NCI-H748 treated with DMSO at 0.1 percent for 48 hours (cell line): ENCODE results near the gene ABI3.

ENCODE experiments used
- DNase-seq: peaks from one replicate; lab custom pipeline; 2025; lab: John Stamatoyannopoulos, UW

Gene ABI3

GRCh38 chr17:49197346-49197998, 13.0 kb upstream of the ABI3 start:
- DNase-seq: no peak

GRCh38 chr17:49198211-49198610, 12.3 kb upstream of the ABI3 start:
- DNase-seq: no peak

DNA sequence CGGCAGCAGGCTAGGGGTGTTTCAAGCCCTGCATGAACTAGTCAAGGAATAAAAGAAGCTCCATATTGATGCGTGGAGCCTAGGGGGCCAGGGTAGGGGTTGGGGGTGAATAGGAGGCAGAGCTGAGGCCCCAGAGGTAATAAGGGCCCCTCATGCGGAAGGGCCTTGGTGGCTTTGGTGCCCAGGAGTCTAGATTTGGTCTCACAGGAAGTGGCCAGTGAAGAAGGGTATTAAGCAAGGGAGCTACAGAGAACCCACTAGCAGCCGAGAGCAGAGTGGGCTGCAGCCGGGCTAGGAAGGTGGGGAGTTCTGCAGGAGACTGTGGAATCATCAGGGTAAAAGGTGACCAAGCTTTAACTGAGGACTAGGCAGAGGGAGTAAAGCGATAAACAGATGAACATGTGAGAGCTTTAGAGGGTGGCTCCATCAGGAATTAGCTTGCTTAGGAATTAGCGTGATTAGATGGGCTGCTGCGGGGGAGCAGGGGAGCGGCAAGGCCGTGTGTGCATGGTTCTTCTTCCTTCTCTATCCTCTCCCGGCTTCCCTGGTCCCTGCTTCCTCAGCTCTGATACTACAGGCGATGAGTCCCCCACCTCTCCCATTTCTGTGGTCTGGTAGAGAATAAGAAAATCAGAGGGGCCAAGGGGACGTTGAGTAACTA, 10.0 kb upstream of the ABI3 start:
- DNase-seq: no peak

DNA sequence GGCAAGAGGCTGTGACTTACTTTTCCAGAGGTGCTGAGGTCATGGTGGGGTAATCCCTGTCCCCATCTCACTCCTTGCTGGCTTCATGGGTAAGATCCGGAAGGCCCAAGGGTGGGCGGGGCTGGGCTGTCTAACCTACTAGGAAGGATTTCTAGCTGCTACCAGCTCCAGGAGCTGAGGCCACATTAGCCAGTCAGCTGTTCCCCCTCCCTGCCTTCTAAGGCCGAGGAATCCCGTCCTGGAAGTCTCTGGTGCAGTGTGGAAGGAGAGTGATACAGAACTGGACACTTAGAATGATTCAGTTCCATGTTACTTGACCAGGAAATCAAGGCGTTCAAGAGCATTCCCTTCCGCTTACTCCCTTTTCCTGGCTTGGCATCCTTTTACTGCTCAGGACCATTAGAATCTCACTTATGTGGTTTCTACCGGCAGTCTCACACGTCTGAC, 9.0 kb upstream of the ABI3 start:
- DNase-seq: no peak

DNA sequence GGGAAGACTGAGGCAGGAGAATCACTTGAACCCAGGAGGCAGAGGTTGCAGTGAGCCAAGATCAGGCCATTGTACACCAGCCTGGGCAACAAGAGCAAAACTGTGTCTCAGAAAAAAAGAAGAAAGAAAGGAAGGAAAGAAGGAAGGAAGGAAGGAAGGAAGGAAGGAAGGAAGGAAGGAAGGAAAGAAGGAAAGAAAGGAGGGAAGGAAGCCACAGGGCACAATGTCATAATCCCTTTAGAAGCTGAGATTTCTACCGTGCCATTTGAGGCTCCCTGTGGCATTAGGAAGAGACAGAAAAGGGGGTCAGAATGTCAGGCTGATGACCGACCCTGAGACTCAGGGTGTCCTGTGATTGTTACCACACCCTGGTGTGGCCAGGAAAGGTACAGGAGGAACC, 6.7 kb upstream of the ABI3 start:
- no peak for DNase-seq

- DNase-seq: no peak
These were observed 6.0 kb upstream of the ABI3 start for GRCh38 chr17:49204516-49204915.

DNA sequence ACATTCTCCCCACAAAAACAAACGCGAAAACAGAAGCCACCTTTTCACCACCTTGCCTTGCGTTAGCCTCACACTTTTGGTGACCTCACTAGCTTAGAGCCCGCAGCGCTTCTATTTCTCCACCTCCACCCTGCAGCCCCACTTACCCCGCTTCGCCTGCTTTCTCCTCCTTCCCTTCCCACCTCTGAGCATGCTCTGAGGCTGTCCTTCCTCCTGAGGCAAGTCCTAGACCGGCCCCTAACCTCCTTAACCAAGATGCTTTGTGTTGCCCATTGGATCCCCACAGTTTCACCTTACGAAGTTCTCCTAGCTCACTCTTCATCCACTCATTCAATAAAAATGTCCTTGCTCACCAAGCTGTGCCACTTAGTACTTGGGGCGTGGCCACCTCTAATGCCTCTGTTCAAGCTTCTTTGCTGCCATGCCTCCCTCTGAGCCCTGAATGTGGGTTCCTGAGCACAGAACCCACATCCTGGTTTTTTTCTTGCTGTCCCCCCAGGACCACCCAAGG, 1.4 kb upstream of the ABI3 start:
- DNase-seq: no peak

- no peak for DNase-seq
These were observed 2.9 kb downstream of the ABI3 start for GRCh38 chr17:49213399-49213798.

DNA sequence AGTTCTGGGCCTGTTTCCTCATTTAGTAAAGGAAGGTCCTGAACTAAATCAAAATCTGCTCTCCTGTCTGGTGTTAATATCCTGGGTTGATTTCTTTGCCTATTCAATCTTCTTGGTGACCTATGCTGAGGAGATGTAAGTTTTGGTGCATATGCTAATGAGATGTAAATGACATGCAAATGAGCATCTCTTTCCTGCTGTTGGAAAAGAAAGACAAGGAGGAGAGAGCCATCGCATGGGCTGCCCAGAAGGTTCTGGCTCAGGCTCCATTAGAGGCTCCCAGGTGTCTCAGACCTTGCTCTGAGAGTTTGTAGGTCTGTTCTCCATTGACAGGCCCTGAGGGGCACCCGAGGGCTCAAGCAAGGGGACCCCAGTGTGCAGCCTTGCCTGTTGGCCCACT, 3.3 kb downstream of the ABI3 start:
- DNase-seq: no peak

- DNase-seq: no peak
These were observed 4.3 kb downstream of the ABI3 start for GRCh38 chr17:49214676-49215360.

- DNase-seq: no peak
These were observed 6.0 kb downstream of the ABI3 start for GRCh38 chr17:49216482-49216881.

- DNase-seq: no peak
These were observed 6.6 kb downstream of the ABI3 start for GRCh38 chr17:49216953-49217650.

DNA sequence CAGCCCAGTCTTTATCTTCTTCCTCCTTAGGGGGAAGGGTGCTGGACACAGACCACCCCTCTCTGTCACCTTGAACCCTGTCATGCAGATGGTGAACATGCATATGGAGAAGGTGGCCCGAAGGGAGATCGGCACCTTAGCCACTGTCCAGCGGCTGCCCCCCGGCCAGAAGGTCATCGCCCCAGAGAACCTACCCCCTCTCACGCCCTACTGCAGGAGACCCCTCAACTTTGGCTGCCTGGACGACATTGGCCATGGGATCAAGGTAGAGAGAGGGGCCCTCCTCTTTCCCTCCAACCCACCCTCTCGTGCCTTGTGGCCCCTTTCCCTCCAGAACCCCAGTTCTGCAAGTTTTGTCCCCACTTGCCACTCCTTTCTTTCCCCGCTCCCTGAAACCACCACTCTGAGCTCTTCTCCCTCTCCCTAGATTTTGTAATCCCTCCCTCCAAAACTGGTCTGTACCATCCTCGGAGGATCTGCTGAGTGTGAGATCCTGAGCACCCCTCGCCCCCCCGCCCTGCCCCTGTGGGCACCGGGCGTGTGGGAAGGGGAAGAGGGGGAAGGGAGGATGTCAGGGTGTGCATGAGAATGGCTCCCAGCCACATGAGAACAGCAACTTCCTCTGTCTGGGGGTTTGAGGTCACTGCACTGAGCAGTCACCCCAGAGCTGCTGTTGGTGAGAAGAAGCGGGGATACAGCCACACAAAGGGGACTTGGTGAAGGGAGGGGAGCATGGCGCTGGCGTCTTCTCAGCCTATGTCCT, 7.3 kb downstream of the ABI3 start:
- no peak for DNase-seq

- DNase-seq: no peak
These were observed 8.7 kb downstream of the ABI3 start for GRCh38 chr17:49218941-49219913.

GRCh38 chr17:49219987-49220386, 9.5 kb downstream of the ABI3 start:
- no peak for DNase-seq

DNA sequence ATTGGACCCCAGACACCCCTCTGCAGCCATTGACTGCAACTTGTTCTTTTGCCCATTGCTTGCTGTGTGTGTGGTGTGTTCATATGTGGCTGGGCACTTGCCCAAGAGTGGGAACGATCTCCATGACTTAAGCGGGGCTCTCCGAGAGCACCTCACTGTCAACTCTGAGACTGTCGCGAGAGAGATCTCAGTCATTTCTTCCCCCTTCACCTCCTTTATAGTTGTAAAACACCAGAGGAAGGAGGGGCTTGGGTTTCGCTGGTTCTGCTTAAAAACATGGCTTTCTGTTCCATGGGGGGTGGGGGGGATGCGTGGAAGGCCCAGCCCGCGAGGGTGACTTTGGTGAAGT, 12.6 kb downstream of the ABI3 start:
- DNase-seq: no peak

DNA sequence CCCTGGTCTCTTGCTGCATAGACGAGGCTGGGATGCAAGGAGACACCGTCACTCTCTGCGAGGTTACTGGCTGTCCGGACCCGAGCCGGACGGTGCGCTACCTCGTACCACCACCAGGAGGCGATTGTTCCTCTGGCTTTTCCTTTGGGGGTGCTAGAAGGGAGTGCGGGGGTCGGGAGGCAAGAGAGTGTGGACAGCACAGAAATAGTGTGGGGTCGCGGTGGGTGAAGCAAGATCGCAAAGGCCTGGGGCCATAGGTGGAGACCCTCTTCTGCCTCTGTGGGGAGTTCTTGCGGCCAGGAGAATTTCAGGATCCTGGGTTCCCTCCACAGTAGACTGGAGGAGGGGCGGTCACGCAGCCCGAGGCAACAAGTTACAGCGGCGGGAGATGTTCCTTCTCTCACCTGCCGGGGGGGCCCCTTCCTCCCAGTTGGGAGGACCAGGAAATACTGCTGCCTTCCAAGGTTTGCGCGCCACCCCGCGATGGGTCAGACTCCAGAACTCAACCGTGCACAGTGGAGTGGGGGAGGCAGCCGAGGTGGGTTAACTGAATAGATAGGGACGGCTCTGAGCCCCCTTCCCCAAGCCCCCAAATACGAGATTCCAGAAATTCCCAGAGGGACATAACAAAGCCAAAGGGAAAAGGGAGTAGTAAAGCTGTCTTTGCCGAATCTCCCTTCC, 13.2 kb downstream of the ABI3 start:
- DNase-seq: peak; percentile 21

GRCh38 chr17:49224198-49224996, 13.9 kb downstream of the ABI3 start:
- DNase-seq: peak; percentile 37

- no peak for DNase-seq
These were observed 14.5 kb downstream of the ABI3 start for GRCh38 chr17:49224997-49225337.
